ENCODE measurements around the gene KCNS3.
"Not testable (repeated sequence)": the region's sequence is repeated elsewhere in the genome, so short reads cannot be mapped to it uniquely, and the experiment has no call there.

Gene KCNS3

DNA sequence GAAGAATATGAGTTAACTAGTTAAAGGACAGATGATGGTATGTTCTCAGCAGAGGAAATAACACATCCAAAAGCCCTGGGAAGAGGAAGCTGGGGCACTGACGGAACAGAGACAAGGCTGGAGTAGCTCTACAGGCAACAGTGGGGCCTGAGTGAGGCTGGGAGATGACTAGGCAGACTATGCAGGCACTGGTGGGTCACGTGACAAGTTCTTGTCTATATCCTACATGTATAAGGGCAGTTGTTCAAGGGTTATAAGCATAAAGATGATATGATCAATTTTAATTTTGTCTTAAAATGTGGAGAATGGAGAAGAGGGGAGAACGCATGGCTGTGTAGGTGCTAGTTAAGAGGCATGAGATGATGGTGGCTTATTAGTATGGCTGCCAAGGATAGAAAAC, 68.6 kb downstream of the KCNS3 start:
- DNase-seq, result no peak

DNA sequence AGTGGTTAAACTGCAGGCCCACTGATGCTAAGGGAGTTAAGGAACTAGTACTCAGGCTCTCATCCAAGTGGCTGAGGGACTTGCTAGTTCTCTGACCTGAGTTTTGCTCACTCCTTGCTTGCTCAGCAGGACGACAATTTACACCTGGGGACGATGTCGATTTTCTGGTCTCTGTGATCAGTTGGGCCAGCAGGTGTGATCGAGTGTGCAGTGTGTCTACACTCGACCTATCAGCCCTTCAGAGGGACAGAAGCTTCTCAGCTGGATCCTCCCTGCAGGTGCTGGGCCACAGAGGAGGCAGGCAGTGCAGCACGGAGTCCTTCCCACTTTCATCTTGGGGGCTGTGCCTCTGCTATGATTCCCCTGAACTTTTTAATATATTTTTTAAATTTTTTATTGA, 71.5 kb downstream of the KCNS3 start:
- DNase-seq, result no peak

DNA sequence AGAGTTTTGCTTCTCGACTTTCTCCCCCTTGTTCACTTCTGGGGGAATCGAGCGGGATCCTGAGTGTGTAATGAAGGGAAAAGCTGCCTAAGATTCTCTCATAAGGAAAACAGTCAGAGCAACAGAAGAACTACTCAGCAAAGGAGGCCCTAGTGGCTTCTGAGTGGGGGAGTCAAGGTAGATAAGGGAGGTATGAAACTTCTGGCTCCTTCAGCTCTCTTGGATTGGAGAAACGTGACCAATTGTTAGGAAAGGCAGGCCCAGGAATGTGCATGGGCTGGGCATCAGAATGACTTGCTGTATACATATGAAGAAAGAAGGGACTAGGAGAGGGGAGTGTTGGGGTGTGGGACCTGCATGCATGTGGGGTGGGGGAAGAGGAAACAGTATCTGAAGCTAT, 73.1 kb downstream of the KCNS3 start:
- DNase-seq, result no peak

DNA sequence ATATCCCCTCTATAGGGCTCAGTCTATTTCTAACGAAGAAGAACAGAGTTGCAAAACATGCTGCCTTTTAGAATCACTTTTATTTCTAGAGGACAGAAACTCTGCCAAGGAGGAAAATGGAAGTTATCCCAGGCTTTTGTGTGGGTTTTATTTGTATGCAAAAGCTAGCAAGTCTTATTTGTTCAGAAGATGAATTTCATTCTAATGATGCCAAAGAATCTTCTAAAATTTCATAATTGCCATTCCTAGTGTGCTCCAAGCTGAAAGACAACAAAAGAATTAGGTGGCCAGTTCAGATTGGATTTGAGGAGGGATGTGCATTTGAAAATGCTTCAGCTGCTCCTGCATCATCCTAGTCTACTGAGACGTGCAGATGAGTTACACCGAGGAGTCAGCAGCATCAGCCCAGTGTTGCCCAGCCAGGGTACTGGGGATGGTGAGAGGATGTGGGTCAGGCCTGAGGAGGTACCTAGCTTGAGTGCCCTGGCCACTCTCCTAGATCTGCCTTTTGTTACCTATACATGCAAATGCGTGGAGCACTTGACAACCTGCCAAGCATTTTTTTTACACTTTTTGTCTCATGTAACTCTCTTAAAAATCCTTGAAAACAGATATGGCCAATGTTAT, 80.1 kb downstream of the KCNS3 start:
- DNase-seq, result no peak

DNA sequence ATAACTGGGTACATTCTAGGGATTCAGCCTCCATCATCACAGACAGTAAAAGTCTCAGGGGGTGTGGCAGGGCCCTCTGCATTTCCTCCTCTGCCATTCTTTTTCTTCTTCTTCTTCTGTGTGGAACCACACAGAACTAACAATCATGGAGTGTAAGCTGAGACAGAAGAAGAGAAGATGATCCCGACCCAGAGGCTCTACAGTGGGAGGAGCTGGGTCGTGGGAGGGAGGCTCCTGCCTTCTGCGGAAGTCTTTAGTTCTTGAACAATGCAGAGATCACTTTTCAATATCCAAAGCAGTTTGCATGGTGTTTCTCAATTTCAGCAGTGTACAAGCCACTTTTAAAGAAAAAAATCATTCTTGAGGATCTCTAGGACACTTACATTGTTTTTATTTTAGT, 80.9 kb downstream of the KCNS3 start:
- no peak for DNase-seq

DNA sequence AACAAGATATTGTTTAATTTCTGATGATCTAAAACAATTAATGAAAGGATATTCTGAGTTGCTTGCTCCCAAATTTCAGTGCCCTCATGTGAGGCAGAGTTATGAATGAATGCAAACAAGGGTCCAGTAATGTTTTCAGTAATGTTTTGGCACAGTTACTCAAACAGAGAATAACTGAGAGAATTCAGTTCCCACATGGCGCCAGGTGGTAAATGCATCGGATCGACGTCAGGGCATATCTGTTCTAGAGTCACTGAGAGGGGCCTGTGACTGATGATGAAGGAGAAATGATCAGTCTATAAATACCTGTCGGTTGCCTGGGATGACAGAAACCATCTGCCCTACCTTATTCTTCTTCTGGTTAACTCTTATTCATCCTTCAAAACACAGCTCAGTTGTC, 81.4 kb downstream of the KCNS3 start:
- no peak for DNase-seq

DNA sequence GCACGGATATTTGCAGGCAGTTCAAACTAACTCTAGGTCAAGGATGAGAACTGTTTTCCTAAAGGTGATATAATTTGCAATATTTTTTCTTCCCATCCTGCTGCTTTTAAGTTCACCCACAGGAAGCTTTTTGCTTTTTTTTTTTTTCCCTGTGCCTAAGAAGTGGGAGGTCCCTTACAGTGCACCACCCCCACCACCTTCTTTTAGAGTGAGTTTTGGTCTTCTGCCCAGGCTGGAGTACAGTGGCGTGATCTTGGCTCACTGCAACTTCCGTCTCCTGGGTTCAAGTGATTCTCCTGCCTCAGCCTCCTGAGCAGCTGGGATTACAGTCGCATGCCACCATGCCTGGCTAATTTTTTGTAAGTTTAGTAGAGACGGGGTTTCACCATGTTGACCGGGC, 82.5 kb downstream of the KCNS3 start:
- DNase-seq, result no peak

DNA sequence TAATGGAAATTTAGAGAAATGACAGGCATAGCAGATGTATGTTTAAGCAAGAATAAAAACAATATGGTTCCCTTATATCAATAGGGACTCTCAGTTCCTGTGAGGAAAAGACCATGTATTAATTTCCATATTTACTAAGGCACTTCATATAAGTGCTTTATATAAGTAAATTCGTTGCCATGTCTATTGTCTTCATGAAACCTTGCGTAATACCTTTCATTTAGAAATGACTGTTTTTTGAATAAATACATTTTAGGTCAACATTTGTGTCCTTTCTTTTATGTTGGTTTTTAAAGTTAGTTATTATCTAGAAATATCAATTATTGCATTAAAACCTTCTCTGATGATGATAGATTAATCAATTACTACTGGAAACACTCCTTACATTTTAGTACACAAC, 83.3 kb downstream of the KCNS3 start:
- DNase-seq, result no peak

DNA sequence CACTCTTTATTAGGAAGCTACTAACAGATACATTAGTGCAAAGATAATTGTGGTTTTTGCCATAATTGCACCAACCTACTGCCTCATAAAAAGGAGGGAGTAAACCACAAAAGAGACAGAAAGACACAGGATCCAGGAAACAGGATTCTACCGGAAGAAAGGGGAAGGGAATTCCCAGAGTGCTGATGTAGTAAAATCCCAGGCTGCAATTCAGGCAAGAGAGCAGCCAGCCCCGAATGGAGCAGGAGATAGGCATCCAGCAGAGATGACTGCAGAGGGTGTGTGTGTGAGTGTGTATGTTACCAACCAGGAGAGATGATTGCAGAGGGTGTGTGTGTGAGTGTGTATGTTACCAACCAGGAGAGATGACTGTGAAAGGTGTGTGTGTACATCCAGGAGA, 84.4 kb downstream of the KCNS3 start:
- no peak for DNase-seq

GRCh38 chr2:17963571-17963970, 85.1 kb downstream of the KCNS3 start:
- DNase-seq, result not testable (repeated sequence)

DNA sequence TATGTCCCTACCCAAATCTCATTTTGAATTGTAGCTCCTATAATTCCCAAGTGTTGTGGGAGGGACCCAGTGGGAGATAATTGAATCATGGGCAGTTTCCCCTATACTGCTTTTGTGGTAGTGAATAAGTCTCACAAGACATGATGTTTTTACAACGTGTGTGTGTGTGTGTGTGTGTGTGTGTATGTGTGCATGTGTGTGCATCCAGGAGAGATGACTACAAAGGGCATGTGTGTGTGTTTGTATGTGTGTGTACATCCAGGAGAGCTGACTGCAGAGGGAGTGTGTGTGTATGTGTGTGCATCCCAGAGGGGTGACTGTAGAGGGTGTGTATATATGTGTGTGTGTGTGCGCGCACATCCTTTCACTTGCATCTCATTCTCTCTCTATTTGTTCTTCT, 86.7 kb downstream of the KCNS3 start:
- DNase-seq, result no peak

- no peak for DNase-seq
Measured at GRCh38 chr2:17966798-17967197, 88.3 kb downstream of the KCNS3 start.

GRCh38 chr2:17969661-17970060, 91.2 kb downstream of the KCNS3 start:
- no peak for DNase-seq

- no peak for DNase-seq
Measured at GRCh38 chr2:17971531-17972125, 93.2 kb downstream of the KCNS3 start.

- DNase-seq, result no peak
Measured at GRCh38 chr2:17972991-17973390, 94.5 kb downstream of the KCNS3 start.

- DNase-seq, result no peak
Measured at GRCh38 chr2:17975401-17975800, 96.9 kb downstream of the KCNS3 start.

- DNase-seq, result no peak
Measured at GRCh38 chr2:17976871-17977746, 98.6 kb downstream of the KCNS3 start.

- no peak for DNase-seq
Measured at GRCh38 chr2:17979707-17980106, 101.2 kb downstream of the KCNS3 start.

- DNase-seq, result no peak
Measured at GRCh38 chr2:17981936-17982335, 103.5 kb downstream of the KCNS3 start.

Measured in inflammatory macrophage (primary cell).